Spinal cord (tissue), 10 donors: ENCODE data around the gene NCBP2. TPM values are rescaled to one million over a fixed set of nuclear protein-coding genes. Genes with fewer than 3 reads are reported as not detected.
A peak's percentile ranks its signal among the peaks of the same experiment; 100 is the strongest.

Experiments used
- DNase-seq, 6 donors: peaks; one replicate each; pipeline versions ENCODE4 v3.0.0 to v3.0.0-alpha.2; 2013 to 2015; ENCODE audit warnings: low spot score in 6 of 6, low read depth in 4 of 6
- H3K27ac ChIP-seq: one replicate; pipeline ENCODE4 v1.5.1; 2013; ENCODE audit warnings: low read depth, low read length, control low read depth
- H3K27me3 ChIP-seq: one replicate; pipeline ENCODE4 v1.6.1; 2013; ENCODE audit warnings: low read length; ENCODE audit not compliant: control insufficient read depth, insufficient read depth
- H3K36me3 ChIP-seq: one replicate; pipeline ENCODE4 v1.6.1; 2013; ENCODE audit warnings: low read length; ENCODE audit not compliant: control insufficient read depth, insufficient read depth
- H3K4me1 ChIP-seq: one replicate; pipeline ENCODE4 v1.6.1; 2013; ENCODE audit warnings: low read length; ENCODE audit not compliant: control insufficient read depth, insufficient read depth
- H3K4me3 ChIP-seq: one replicate; pipeline ENCODE4 v1.5.1; 2013; ENCODE audit warnings: low read depth, low read length, control low read depth
- H3K9me3 ChIP-seq: one replicate; pipeline ENCODE4 v1.6.1; 2013; ENCODE audit warnings: low read length; ENCODE audit not compliant: control insufficient read depth, insufficient read depth
- WGBS: methylation state at CpG from one replicate; pipeline ENCODE4 v1.1.5; 2013; ENCODE audit warnings: missing lambda C conversion rate; ENCODE audit not compliant: insufficient coverage; 5-methylcytosine and 5-hydroxymethylcytosine counted together
- long read RNA-seq, 4 donors: transcript quantifications; one replicate each; lab custom pipeline, GENCODE V29; 2026
- polyA plus RNA-seq, 2 donors: library from polyadenylated mRNA; unstranded; fragments of 120-200 nt; gene quantifications; one replicate each; pipeline ENCODE4 v1.2.1, GENCODE V29; 2013; ENCODE audit not compliant: insufficient read length in 2 of 2
- total RNA-seq, 2 donors: library from RNA; depleted of rRNA in 1 of 2; stranded (reverse); fragments of 120-200 nt in 1 of 2; fragments of >200 nt in 1 of 2; gene quantifications; one replicate each; pipeline versions ENCODE4 v1.2.3 to v1.2.4, GENCODE V29; 2013 to 2014
- donor health status: healthy.

The NCBP2 gene
- total RNA-seq, result 10 to 100 TPM; 53.3 to 67.1 TPM
- polyA plus RNA-seq, result 100 to 1,000 TPM; 121 to 143 TPM
- long read RNA-seq, donor 1, full-length matches to known transcripts, result 60 of 60 reads
- long read RNA-seq, donor 1, partial matches to known transcripts, result 0 of 60 reads
- long read RNA-seq, donor 1, other reads (novel, unspliced or antisense), result 0 of 60 reads
- long read RNA-seq, donor 2, transcript NCBP2-201 (4 exons, 2,169 nt), result major isoform, 23 of 37 reads
- long read RNA-seq, donor 2, partial matches to known transcripts, result 11 of 37 reads
- long read RNA-seq, donor 2, other reads (novel, unspliced or antisense), result 0 of 37 reads
- long read RNA-seq, donor 3, full-length matches to known transcripts, result 31 of 45 reads
- long read RNA-seq, donor 3, partial matches to known transcripts, result 14 of 45 reads
- long read RNA-seq, donor 3, other reads (novel, unspliced or antisense), result 0 of 45 reads
- long read RNA-seq, donor 4, full-length matches to known transcripts, result 32 of 32 reads
- long read RNA-seq, donor 4, partial matches to known transcripts, result 0 of 32 reads
- long read RNA-seq, donor 4, other reads (novel, unspliced or antisense), result 0 of 32 reads

DNA sequence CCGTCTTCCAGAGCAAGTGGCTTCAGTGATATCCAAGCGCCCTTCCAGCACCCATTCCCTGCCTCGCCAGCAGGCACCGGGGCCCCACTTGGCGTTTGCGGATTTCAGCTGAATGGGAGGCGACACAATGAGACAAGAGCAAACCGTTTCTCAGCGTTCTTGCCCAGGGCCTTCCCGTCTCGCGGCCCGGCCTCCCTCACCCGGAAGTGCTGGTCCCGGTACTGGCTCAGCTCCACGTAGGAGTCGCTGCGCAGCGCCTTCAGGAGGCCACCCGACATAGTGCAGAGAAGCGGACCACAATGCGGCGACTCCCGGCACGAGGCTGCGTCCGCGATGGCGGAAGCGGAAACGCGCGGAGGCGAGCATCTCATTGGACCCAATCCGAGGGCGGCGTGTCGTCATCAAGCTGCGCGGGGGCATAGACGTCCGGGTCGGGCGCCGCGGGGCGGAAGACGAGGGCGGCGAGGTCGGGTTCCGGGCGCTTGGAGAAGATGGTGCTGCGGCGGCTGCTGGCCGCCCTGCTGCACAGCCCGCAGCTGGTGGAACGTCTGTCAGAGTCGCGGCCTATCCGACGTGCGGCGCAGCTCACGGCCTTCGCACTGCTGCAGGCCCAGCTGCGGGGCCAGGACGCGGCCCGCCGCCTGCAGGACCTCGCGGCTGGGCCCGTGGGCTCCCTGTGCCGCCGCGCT, at the start of gene NCBP2:
TSS of gene NCBP2 (minus strand) at position 303 of the 689 bp plus-strand sequence. CDS start at position 278, 25 bp downstream.
- peak within 1 kb of the TSS; percentile 98 for H3K4me3 ChIP-seq
- peaks cover 38% of the 10 kb centered on the region for H3K36me3 ChIP-seq
- WGBS, result under 1% methylated on average over 77 of the region's 77 CpGs
- DNase-seq, result peak; percentile 96 to 99 (median 97)
- no peaks in the 10 kb centered on the region for H3K27me3 ChIP-seq
- H3K9me3 ChIP-seq, result no peaks in the 10 kb centered on the region
- peaks cover 18% of the 10 kb centered on the region for H3K4me1 ChIP-seq
- H3K27ac ChIP-seq, result peak within 1 kb of the TSS; percentile 95

DNA sequence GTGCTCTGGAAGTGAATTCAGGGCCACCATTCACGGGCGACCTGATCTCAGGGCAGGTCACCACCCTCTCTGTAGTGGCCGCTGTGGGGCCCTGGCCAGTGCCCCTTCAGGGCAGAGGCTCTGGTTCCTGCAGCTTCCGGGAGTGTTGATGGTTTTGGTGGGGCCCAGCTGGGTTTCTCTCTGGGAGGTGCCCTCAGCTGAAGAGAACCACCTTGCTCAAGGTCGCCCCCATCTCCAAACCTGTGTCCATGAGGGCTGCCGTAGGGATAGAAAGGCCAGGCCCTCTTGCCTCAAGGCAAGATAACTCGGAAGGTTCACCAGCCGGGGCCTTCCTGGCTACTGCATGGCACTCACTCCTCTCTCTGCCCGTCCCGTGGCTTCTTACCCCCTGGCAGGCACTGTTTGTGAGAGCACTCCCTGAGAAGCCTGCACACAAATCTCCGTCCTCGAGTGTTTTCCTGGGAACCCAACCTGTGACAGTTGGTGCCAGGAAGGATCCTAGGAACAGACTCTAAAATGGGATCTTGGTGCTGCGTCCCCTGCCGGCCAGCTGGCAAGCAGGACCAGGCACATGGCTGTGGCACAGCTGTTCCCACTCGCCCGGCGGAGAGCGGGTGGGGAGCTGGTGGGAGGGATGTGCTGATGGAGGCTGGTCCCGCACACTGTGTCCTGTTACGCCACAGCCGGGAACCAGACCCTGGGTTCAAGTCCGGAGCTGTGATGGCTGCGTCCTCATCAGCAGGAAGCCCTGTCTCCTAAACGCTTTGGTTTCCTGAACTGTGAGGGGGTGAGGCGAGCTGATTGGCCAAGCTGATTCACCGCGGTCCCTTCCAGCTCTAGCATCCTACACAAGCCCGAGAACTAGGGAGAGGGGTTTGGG, 49.5 kb upstream of the NCBP2 start:
- peaks cover 3% of the 10 kb centered on the region for H3K4me1 ChIP-seq
- H3K4me3 ChIP-seq, result no peak overlapping the region
- WGBS, result 85% methylated on average over 27 of the region's 28 CpGs
- H3K27ac ChIP-seq, result no peak overlapping the region
- no peak for DNase-seq
- H3K27me3 ChIP-seq, result no peaks in the 10 kb centered on the region
- no peaks in the 10 kb centered on the region for H3K36me3 ChIP-seq
- no peaks in the 10 kb centered on the region for H3K9me3 ChIP-seq

DNA sequence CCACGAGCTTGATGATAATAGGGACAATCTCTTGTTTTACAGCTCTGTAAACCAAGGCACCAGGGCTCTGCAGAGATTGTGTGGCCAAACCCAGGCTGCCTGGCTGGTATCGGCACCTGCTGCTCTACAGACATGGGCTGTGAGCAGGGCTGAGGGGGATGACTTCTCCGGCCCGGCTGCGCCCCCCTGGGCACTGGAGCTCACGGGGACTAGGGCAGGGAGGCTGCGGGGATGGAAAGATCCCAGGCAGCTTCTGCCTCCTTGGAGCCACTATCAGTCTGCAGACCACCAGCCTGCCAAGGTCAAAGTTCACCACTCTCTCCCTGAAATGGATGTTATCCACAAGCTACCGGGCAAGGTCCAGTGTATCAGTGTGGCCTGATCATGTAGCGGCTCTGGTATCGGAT, 48.3 kb upstream of the NCBP2 start:
- Histone ChIP-seq H3K4me1 (peaks cover under 1% of the 10 kb centered on the region), H3K27ac (no peak overlapping the region), H3K27me3 (no peaks in the 10 kb centered on the region), H3K4me3 (no peak overlapping the region), H3K9me3 (no peaks in the 10 kb centered on the region), H3K36me3 (no peaks in the 10 kb centered on the region)
- no peak for DNase-seq
- 92% methylated on average over 10 of the region's 10 CpGs for WGBS

GRCh38 chr3:196989721-196990262, 47.5 kb upstream of the NCBP2 start:
- DNase-seq, result peak in 1 of 6 donors; percentile 2
- no peak overlapping the region for H3K27ac ChIP-seq
- H3K9me3 ChIP-seq, result no peaks in the 10 kb centered on the region

DNA sequence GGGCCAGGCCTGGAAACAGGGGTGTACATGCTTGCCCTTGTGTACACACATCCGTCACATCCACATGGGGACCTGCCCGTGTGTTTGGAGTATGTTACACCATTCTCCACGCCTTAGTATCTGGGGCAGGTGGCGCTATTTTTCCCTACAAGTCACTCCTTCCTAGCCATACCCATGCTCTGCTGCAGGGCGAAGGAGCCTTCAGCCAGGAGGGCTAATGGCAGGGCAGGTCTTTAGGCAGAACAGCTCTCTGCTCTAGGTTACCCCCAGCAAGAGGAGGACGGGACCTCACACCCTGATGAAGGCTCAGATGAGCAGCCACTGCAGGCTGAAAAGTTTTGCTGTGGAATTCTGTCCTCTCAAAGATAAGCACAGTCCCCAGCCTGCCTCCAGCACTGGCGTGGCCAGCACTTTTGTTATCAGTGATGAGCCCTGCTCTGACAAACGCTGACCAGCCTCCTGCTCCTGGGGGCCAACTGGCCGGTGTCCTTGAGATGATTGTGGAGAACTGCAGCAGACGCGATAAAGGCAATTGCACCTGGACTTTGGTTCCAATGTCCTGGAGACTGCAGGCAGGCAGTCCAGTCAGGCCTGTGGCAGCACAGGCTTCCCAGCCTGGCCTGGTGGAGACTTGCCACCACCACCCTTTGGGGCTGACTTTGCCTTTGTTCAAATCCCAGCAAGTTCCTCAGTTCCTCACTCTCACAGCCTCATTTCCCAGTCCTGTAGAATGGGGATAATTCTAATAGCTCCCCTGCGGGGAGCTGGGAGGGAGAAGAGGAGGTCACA, 46.1 kb upstream of the NCBP2 start:
- no peak overlapping the region for H3K4me3 ChIP-seq
- H3K9me3 ChIP-seq, result no peaks in the 10 kb centered on the region
- WGBS, result 68% methylated on average over 9 of the region's 12 CpGs
- DNase-seq, result peak in 1 of 6 donors; percentile 7
- H3K27ac ChIP-seq, result no peak overlapping the region
- no peaks in the 10 kb centered on the region for H3K27me3 ChIP-seq
- no peaks in the 10 kb centered on the region for H3K36me3 ChIP-seq
- H3K4me1 ChIP-seq, result no peaks in the 10 kb centered on the region

More at GRCh38 chr3:196989721-196990262, 47.5 kb upstream of the NCBP2 start:
- Histone ChIP-seq H3K4me1 (no peaks in the 10 kb centered on the region), H3K4me3 (no peak overlapping the region), H3K27me3 (no peaks in the 10 kb centered on the region), H3K36me3 (no peaks in the 10 kb centered on the region)
- WGBS, result 88% methylated on average over 18 of the region's 19 CpGs

DNA sequence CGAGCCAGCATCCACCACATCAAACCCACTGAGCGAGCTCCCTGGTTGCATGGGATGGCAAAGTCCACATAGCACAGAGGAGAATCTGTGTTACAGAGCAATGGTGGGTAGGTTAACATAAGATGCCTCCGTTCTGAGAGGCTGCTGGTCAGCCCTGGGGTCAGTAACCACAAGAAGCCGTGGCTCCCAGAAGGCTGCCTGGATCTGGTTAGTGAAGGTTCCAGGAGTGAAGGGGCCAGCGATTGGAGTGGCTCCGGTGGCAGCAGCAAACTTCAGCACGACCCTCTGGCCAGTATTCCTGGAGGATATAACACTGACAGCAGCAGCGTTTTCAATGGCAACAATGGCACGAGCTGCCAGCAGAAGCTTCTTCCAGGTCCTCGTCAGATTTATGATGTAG, 44.7 kb upstream of the NCBP2 start:
- DNase-seq, result no peak
- H3K9me3 ChIP-seq, result no peaks in the 10 kb centered on the region
- no peaks in the 10 kb centered on the region for H3K27me3 ChIP-seq
- H3K27ac ChIP-seq, result no peak overlapping the region
- WGBS, result 86% methylated on average over 8 of the region's 10 CpGs
- no peaks in the 10 kb centered on the region for H3K4me1 ChIP-seq
- no peak overlapping the region for H3K4me3 ChIP-seq
- H3K36me3 ChIP-seq, result no peaks in the 10 kb centered on the region

GRCh38 chr3:196985954-196986885, 43.9 kb upstream of the NCBP2 start:
- Histone ChIP-seq H3K4me3 (no peak overlapping the region), H3K9me3 (no peaks in the 10 kb centered on the region), H3K27me3 (no peaks in the 10 kb centered on the region), H3K4me1 (no peaks in the 10 kb centered on the region), H3K27ac (no peak overlapping the region), H3K36me3 (no peaks in the 10 kb centered on the region)
- DNase-seq, result no peak
- whole genome bisulfite sequencing, result 95% methylated on average over 5 of the region's 9 CpGs

DNA sequence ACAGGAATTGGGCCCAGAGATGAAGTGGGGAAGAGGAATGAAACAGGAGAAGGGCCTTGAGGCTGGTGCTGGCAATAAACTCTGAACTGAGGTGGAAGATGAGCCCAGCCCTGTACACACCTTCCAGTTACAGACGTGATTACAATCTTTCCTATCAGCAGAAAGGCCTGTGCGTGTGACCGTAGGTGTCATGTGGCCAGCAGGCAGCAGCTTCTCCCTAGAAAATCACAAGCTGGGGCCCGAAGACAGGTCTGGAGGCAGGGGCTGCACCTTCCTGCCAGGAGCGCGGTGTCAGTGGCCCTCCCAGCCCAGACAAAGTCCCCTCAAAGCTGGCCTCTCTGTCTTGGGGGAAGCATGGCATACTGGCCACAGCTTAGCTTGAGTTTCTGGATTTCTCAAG, 43.0 kb upstream of the NCBP2 start:
- Histone ChIP-seq H3K9me3 (no peaks in the 10 kb centered on the region), H3K4me3 (no peak overlapping the region), H3K4me1 (no peaks in the 10 kb centered on the region), H3K27me3 (no peaks in the 10 kb centered on the region), H3K36me3 (no peaks in the 10 kb centered on the region), H3K27ac (no peak overlapping the region)
- 90% methylated on average over 6 of the region's 6 CpGs for WGBS
- no peak for DNase-seq
